ENCODE results near the gene TMPRSS12. TPM values are rescaled to one million over a fixed set of nuclear protein-coding genes. Genes with fewer than 3 reads are reported as not detected.
"Not testable (repeated sequence)": the region's sequence is repeated elsewhere in the genome, so short reads cannot be mapped to it uniquely, and the experiment has no call there.

Gene TMPRSS12, protein sequence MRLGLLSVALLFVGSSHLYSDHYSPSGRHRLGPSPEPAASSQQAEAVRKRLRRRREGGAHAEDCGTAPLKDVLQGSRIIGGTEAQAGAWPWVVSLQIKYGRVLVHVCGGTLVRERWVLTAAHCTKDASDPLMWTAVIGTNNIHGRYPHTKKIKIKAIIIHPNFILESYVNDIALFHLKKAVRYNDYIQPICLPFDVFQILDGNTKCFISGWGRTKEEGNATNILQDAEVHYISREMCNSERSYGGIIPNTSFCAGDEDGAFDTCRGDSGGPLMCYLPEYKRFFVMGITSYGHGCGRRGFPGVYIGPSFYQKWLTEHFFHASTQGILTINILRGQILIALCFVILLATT
- not detected for polyA plus RNA-seq (2013)

DNA sequence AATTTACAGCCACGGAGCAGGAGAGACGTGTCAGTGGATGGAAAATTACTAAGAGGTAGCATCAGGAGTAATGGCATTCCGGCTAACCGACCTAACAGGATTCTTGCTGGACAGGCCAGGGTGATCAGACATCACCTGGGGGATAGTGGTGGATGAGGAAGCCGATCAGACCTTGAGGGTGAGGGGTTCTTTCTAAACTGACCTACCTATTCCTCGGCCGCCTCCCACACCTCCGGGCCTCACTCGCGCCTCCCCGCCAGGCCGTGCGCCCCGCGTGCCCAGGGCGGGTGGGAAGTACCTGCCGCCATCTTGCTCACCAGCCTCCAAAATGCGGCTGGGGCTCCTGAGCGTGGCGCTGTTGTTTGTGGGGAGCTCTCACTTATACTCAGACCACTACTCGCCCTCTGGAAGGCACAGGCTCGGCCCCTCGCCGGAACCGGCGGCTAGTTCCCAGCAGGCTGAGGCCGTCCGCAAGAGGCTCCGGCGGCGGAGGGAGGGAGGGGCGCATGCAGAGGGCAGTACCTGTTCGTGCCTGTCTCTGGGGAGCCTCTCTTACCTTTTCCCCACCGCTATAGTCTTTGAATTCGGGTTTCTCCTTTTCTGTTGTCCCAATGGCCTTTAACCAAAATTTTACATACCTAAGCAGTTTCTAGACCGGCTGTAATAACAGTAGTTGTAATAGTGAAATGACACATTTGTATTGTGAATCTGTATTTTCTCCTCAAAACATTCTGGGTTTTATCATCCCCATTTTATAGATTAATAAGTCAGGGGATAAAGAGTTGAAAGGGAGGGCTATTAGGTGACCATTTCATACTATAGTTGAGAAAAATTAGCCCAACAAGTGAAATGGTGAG is at the start of gene TMPRSS12:
Gene TMPRSS12 (plus strand): TSS at position 290 of the 857 bp plus-strand sequence. CDS start 39 bp downstream, at position 329.
- H3K36me3 ChIP-seq (ENCODE audit: control insufficient read depth in 4 of 4, insufficient read depth in 4 of 4, low read length in 3 of 4): no peaks in the 10 kb centered on the region
- 66% methylated on average over 31 of the region's 36 CpGs for WGBS (ENCODE audit: insufficient coverage)
- ChIA-PET CTCF (interaction anchor here (1.0 kb wide), 1 partner anchor 18 kb away, joined by 3 read pairs; no protein-coding TSS in a partner anchor), POLR2A (no interaction called here)
- peaks cover 0 to 9% (median 8%) of the 10 kb centered on the region in 5 experiments for H3K9me3 ChIP-seq (ENCODE audit: control extremely low read depth in 1 of 5, control insufficient read depth in 4 of 5, insufficient read depth in 2 of 5, low read depth in 1 of 5, low read length in 4 of 5)
- peak in 2 of 3 donors; percentile 21 to 32 for DNase-seq
- peaks cover 0 to 2% (median 0%) of the 10 kb centered on the region in 4 experiments for H3K4me1 ChIP-seq (ENCODE audit: control extremely low read depth in 1 of 4, control insufficient read depth in 4 of 4, insufficient read depth in 4 of 4, low read length in 3 of 4)
- no peaks in the 10 kb centered on the region for H3K27me3 ChIP-seq (replicated peaks in 2 of 5; ENCODE audit: control insufficient read depth in 4 of 5, insufficient read depth in 5 of 5, low read length in 4 of 5)
- no peak within 1 kb of the TSS for H3K27ac ChIP-seq (ENCODE audit: insufficient read depth in 1 of 2, low read depth in 1 of 2, low read length in 2 of 2, poor library complexity in 1 of 2, severe bottlenecking in 2 of 2)
- H3K4me3 ChIP-seq (ENCODE audit: control insufficient read depth in 1 of 7, extremely low read depth in 1 of 7, insufficient read depth in 4 of 7, low read depth in 2 of 7, low read length in 6 of 7): peak within 1 kb of the TSS in 4 of 7 experiments; percentile 19 to 70 (median 44)

DNA sequence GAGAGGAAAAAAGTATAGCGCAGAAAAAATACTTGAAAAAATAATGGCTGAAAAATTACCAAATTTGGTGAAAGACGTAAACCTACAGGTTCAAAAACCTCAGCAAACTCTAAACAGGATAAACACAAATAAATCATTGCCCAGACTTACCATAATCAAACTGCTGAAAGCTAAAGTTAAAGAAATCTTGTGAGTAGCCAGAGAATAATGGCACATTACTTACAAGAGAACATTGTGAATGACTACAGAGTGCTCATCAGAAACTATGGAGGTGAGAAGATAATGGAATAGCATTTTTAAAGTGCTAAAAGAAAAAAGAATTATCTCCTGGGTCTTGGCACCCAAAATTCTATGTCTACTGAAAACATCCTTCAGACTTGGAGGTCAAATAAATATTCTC is 42.8 kb upstream of the TMPRSS12 start:
- Histone ChIP-seq H3K9me3 (ENCODE audit: control extremely low read depth in 1 of 5, control insufficient read depth in 4 of 5, insufficient read depth in 2 of 5, low read depth in 1 of 5, low read length in 4 of 5) (peaks cover 9 to 25% (median 20%) of the 10 kb centered on the region in 5 experiments), H3K27me3 (replicated peaks in 2 of 5; ENCODE audit: control insufficient read depth in 4 of 5, insufficient read depth in 5 of 5, low read length in 4 of 5) (no peaks in the 10 kb centered on the region), H3K4me1 (ENCODE audit: control extremely low read depth in 1 of 4, control insufficient read depth in 4 of 4, insufficient read depth in 4 of 4, low read length in 3 of 4) (no peaks in the 10 kb centered on the region), H3K36me3 (ENCODE audit: control insufficient read depth in 4 of 4, insufficient read depth in 4 of 4, low read length in 3 of 4) (peaks cover 24 to 67% (median 42%) of the 10 kb centered on the region in 4 experiments), H3K4me3 (ENCODE audit: control insufficient read depth in 1 of 7, extremely low read depth in 1 of 7, insufficient read depth in 4 of 7, low read depth in 2 of 7, low read length in 6 of 7) (no peak overlapping the region), H3K27ac (ENCODE audit: insufficient read depth in 1 of 2, low read depth in 1 of 2, low read length in 2 of 2, poor library complexity in 1 of 2, severe bottlenecking in 2 of 2) (no peak overlapping the region)
- ChIA-PET CTCF (no interaction called here), POLR2A (no interaction called here)
- DNase-seq: peak; percentile 4 to 35 (median 21)
- no CpG with 5 or more reads among the region's 2 CpGs for WGBS (ENCODE audit: insufficient coverage)

DNA sequence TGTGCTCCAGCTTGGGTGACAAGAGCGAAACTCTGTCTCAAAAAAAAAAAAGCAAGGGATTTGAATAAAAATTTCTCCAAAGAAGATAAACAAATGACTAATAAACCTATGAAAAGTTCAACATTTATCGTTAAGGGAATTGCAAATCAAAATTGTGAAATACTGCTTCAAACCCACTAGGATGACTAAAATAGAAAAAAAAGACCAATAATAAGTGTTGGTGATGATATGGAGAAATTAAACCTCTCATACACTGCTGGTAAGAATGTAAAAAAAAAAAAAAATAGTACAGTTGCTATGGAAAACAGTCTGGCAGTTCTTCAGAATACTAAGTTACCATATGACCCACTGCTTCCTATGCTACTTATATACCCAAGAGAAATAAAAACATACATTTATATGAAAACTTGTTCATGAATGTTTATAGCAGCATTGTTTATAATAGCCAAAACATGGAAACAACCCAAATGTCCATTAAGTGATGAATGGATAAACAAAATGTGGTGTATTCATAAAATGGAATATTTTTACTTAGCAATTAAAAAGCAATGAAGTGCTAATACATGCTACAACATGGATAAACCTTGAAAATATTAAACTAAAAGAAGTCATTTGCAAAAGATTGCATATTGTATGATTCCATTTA is 39.4 kb upstream of the TMPRSS12 start:
- ChIA-PET CTCF (no interaction called here), POLR2A (no interaction called here)
- Histone ChIP-seq H3K9me3 (ENCODE audit: control extremely low read depth in 1 of 5, control insufficient read depth in 4 of 5, insufficient read depth in 2 of 5, low read depth in 1 of 5, low read length in 4 of 5) (peaks cover 9 to 25% (median 12%) of the 10 kb centered on the region in 5 experiments), H3K4me1 (ENCODE audit: control extremely low read depth in 1 of 4, control insufficient read depth in 4 of 4, insufficient read depth in 4 of 4, low read length in 3 of 4) (no peaks in the 10 kb centered on the region), H3K4me3 (ENCODE audit: control insufficient read depth in 1 of 7, extremely low read depth in 1 of 7, insufficient read depth in 4 of 7, low read depth in 2 of 7, low read length in 6 of 7) (no peak overlapping the region), H3K36me3 (ENCODE audit: control insufficient read depth in 4 of 4, insufficient read depth in 4 of 4, low read length in 3 of 4) (peaks cover 15 to 37% (median 23%) of the 10 kb centered on the region in 4 experiments), H3K27me3 (replicated peaks in 2 of 5; ENCODE audit: control insufficient read depth in 4 of 5, insufficient read depth in 5 of 5, low read length in 4 of 5) (no peaks in the 10 kb centered on the region), H3K27ac (ENCODE audit: insufficient read depth in 1 of 2, low read depth in 1 of 2, low read length in 2 of 2, poor library complexity in 1 of 2, severe bottlenecking in 2 of 2) (no peak overlapping the region)
- no CpG with 5 or more reads among the region's 2 CpGs for WGBS (ENCODE audit: insufficient coverage)
- no peak for DNase-seq

DNA sequence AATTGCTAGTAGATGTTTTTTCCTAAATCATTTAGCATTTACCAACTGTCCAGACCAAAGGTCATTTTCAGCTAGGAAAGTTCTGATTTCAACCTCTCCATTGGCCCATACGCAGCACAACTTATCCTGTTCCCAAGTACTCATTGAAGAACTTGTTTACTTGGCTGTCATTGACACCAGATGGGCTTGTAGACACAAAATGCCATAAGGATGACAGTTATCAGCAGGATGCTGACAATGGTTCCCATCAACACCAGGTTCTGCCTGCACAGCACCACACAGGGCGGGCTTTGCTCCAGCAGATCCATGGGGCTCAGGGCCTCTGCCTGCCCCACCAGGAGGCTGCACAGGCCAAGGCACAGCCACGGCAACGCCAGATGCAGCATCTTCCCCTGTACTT is 36.5 kb upstream of the TMPRSS12 start:
- ChIA-PET POLR2A (no interaction called here), CTCF (no interaction called here)
- Histone ChIP-seq H3K9me3 (ENCODE audit: control extremely low read depth in 1 of 5, control insufficient read depth in 4 of 5, insufficient read depth in 2 of 5, low read depth in 1 of 5, low read length in 4 of 5) (peaks cover 0 to 3% (median 0%) of the 10 kb centered on the region in 5 experiments), H3K4me3 (ENCODE audit: control insufficient read depth in 1 of 7, extremely low read depth in 1 of 7, insufficient read depth in 4 of 7, low read depth in 2 of 7, low read length in 6 of 7) (no peak overlapping the region), H3K4me1 (ENCODE audit: control extremely low read depth in 1 of 4, control insufficient read depth in 4 of 4, insufficient read depth in 4 of 4, low read length in 3 of 4) (no peaks in the 10 kb centered on the region), H3K27ac (ENCODE audit: insufficient read depth in 1 of 2, low read depth in 1 of 2, low read length in 2 of 2, poor library complexity in 1 of 2, severe bottlenecking in 2 of 2) (no peak overlapping the region), H3K36me3 (ENCODE audit: control insufficient read depth in 4 of 4, insufficient read depth in 4 of 4, low read length in 3 of 4) (peaks cover 8 to 22% (median 13%) of the 10 kb centered on the region in 4 experiments), H3K27me3 (replicated peaks in 2 of 5; ENCODE audit: control insufficient read depth in 4 of 5, insufficient read depth in 5 of 5, low read length in 4 of 5) (no peaks in the 10 kb centered on the region)
- DNase-seq: no peak
- WGBS (ENCODE audit: insufficient coverage): 93% methylated on average over 3 of the region's 4 CpGs

DNA sequence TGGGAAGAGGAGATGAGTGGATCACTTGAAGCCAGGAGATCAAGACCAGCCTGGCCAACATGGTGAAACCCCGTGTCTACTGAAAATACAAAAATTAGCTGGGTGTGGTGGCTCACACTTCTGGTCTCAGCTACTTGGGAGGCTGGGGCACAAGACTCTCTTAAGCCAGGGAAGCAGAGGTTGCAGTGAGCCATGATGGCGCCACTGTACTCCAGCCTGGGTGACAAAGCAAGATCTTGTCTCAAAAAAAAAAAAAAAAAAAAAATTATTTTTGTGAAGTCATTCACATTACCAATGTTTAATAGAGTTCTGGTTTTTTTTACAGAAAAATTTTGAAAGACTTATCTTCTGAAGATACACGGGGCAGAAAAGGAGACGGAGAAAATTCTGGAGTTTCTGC is 33.6 kb upstream of the TMPRSS12 start:
- H3K9me3 ChIP-seq (ENCODE audit: control extremely low read depth in 1 of 5, control insufficient read depth in 4 of 5, insufficient read depth in 2 of 5, low read depth in 1 of 5, low read length in 4 of 5); H3K27me3 ChIP-seq (replicated peaks in 2 of 5; ENCODE audit: control insufficient read depth in 4 of 5, insufficient read depth in 5 of 5, low read length in 4 of 5); CTCF ChIA-PET; POLR2A ChIA-PET; H3K4me1 ChIP-seq (ENCODE audit: control extremely low read depth in 1 of 4, control insufficient read depth in 4 of 4, insufficient read depth in 4 of 4, low read length in 3 of 4); H3K27ac ChIP-seq (ENCODE audit: insufficient read depth in 1 of 2, low read depth in 1 of 2, low read length in 2 of 2, poor library complexity in 1 of 2, severe bottlenecking in 2 of 2); H3K4me3 ChIP-seq (ENCODE audit: control insufficient read depth in 1 of 7, extremely low read depth in 1 of 7, insufficient read depth in 4 of 7, low read depth in 2 of 7, low read length in 6 of 7): not testable (repeated sequence)
- peaks cover 3 to 29% (median 24%) of the 10 kb centered on the region in 4 experiments for H3K36me3 ChIP-seq (ENCODE audit: control insufficient read depth in 4 of 4, insufficient read depth in 4 of 4, low read length in 3 of 4)
- peak in 2 of 3 donors; percentile 32 to 39 for DNase-seq
- 100% methylated on average over 1 of the region's 4 CpGs for WGBS (ENCODE audit: insufficient coverage)

DNA sequence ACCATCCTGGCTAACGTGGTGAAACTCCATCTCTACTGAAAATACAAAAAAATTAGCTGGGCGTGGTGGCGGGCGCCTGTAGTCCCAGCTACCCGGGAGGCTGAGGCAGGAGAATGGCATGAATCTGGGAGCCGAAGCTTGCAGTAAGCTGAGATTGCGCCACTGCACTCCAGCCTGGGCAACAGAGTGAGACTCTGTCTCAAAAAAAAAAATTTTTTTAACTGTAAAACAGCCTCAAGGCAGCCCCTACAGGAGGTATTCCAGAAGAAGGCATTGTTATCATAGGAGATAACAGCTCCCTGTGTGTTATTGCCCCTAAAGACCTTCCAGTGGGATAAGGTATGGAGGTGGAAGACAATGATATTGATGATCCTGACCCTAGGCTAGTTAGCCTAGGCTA is 27.8 kb upstream of the TMPRSS12 start:
- CTCF ChIA-PET: interaction anchor here (0.6 to 4.2 kb wide), 4 partner anchors 10 to 172 kb away, joined by 3 to 17 read pairs (median 5); no protein-coding TSS in a partner anchor
- H3K27ac ChIP-seq (ENCODE audit: insufficient read depth in 1 of 2, low read depth in 1 of 2, low read length in 2 of 2, poor library complexity in 1 of 2, severe bottlenecking in 2 of 2); H3K4me3 ChIP-seq (ENCODE audit: control insufficient read depth in 1 of 7, extremely low read depth in 1 of 7, insufficient read depth in 4 of 7, low read depth in 2 of 7, low read length in 6 of 7); H3K27me3 ChIP-seq (replicated peaks in 2 of 5; ENCODE audit: control insufficient read depth in 4 of 5, insufficient read depth in 5 of 5, low read length in 4 of 5); H3K9me3 ChIP-seq (ENCODE audit: control extremely low read depth in 1 of 5, control insufficient read depth in 4 of 5, insufficient read depth in 2 of 5, low read depth in 1 of 5, low read length in 4 of 5); POLR2A ChIA-PET; H3K4me1 ChIP-seq (ENCODE audit: control extremely low read depth in 1 of 4, control insufficient read depth in 4 of 4, insufficient read depth in 4 of 4, low read length in 3 of 4); DNase-seq: not testable (repeated sequence)
- WGBS (ENCODE audit: insufficient coverage): 99% methylated on average over 7 of the region's 7 CpGs
- peaks cover 6 to 66% (median 48%) of the 10 kb centered on the region in 4 experiments for H3K36me3 ChIP-seq (ENCODE audit: control insufficient read depth in 4 of 4, insufficient read depth in 4 of 4, low read length in 3 of 4)
